GM12873 (cell line): Measurements from ENCODE around the gene CLEC11A.

Experiments used
- CTCF ChIP-seq: IDR thresholded peaks from 2 replicates; pipeline ENCODE4 v1.5.1; 2012; ENCODE audit warnings: low read depth, mild to moderate bottlenecking, moderate library complexity, low read length, control low read depth; ENCODE audit not compliant: insufficient read depth; ENCODE audit errors: missing control alignments

The CLEC11A gene

GRCh38 chr19:50723069-50723468 lies at the start of gene CLEC11A:
TSS of gene CLEC11A (plus strand) at chr19:50723364. CDS start at chr19:50723526, 162 bp downstream.
- no peak for TF ChIP-seq CTCF

- TF ChIP-seq CTCF: no peak
Measured at GRCh38 chr19:50676625-50677197, 46.5 kb upstream of the CLEC11A start.

GRCh38 chr19:50677636-50678035 lies 45.5 kb upstream of the CLEC11A start:
- TF ChIP-seq CTCF: no peak

- no peak for TF ChIP-seq CTCF
Measured at GRCh38 chr19:50678323-50678722, 44.8 kb upstream of the CLEC11A start.

GRCh38 chr19:50679177-50680125 lies 43.7 kb upstream of the CLEC11A start:
- TF ChIP-seq CTCF: no peak

- no peak for TF ChIP-seq CTCF
Measured at GRCh38 chr19:50686310-50687032, 36.7 kb upstream of the CLEC11A start.

GRCh38 chr19:50688766-50689165 lies 34.4 kb upstream of the CLEC11A start:
- no peak for TF ChIP-seq CTCF
